Measurements from ENCODE around the gene INTS14. TPM values are rescaled to one million over a fixed set of nuclear protein-coding genes. Genes with fewer than 3 reads are reported as not detected.
A peak's percentile ranks its signal among the peaks of the same experiment; 100 is the strongest.
"Not testable (repeated sequence)": the region's sequence is repeated elsewhere in the genome, so short reads cannot be mapped to it uniquely, and the experiment has no call there.

INTS14 gene
- total and polyA plus RNA-seq, 2 experiments from 2014 or later, result 28.6 to 45.7 TPM

GRCh38 chr15:65551183-65551582 is 59.7 kb downstream of the INTS14 start:
- H3K4me2 ChIP-seq, result peak overlapping the region; percentile 14
- peaks cover 87% of the 10 kb centered on the region for H3K79me2 ChIP-seq
- 82% methylated on average over 2 of the region's 2 CpGs for WGBS (ENCODE audit: low lambda C conversion rate, missing lambda C conversion rate)

GRCh38 chr15:65550681-65551098 is 60.2 kb downstream of the INTS14 start:
- Histone ChIP-seq H3K27ac (peak overlapping the region; percentile 41), H3K36me3 (replicated peaks; ENCODE audit: insufficient read depth, low read depth) (no peaks in the 10 kb centered on the region), H3K79me2 (peaks cover 90% of the 10 kb centered on the region), H2AFZ (no peak overlapping the region), H3K9me3 (ENCODE audit: low read depth) (no peaks in the 10 kb centered on the region), H3K4me3 (no peak overlapping the region), H4K20me1 (ENCODE audit: insufficient read depth, poor library complexity, severe bottlenecking) (peaks cover 39% of the 10 kb centered on the region), H3K9me2 (replicated peaks; ENCODE audit: insufficient read depth) (no peaks in the 10 kb centered on the region), H3K4me1 (ENCODE audit: insufficient read depth) (no peaks in the 10 kb centered on the region), H3K4me2 (peak overlapping the region; percentile 14), H3K27me3 (no peaks in the 10 kb centered on the region)
- 65% methylated on average over 3 of the region's 3 CpGs for WGBS (ENCODE audit: low lambda C conversion rate, missing lambda C conversion rate)
- peak; percentile 23 for DNase-seq (ENCODE audit: low spot score)
- TF ChIP-seq EZH2phosphoT487 (IDR thresholded peaks at IDR 0.05; ENCODE audit: low read depth, severe bottlenecking, unreplicated experiment) (no peak), EZH2 (IDR thresholded peaks at IDR 0.05; ENCODE audit: borderline replicate concordance) (no peak), CTCF (IDR thresholded peaks at IDR 0.05; ENCODE audit: poor library complexity) (no peak)

More at GRCh38 chr15:65551183-65551582, 59.7 kb downstream of the INTS14 start:
- DNase-seq (ENCODE audit: low spot score), result no peak
- H3K4me3 ChIP-seq, result no peak overlapping the region
- TF ChIP-seq EZH2phosphoT487 (IDR thresholded peaks at IDR 0.05; ENCODE audit: low read depth, severe bottlenecking, unreplicated experiment) (no peak), CTCF (IDR thresholded peaks at IDR 0.05; ENCODE audit: poor library complexity) (no peak), EZH2 (IDR thresholded peaks at IDR 0.05; ENCODE audit: borderline replicate concordance) (no peak)
- H3K9me3 ChIP-seq (ENCODE audit: low read depth), result no peaks in the 10 kb centered on the region
- no peaks in the 10 kb centered on the region for H3K36me3 ChIP-seq (replicated peaks; ENCODE audit: insufficient read depth, low read depth)
- peaks cover 35% of the 10 kb centered on the region for H4K20me1 ChIP-seq (ENCODE audit: insufficient read depth, poor library complexity, severe bottlenecking)
- no peaks in the 10 kb centered on the region for H3K4me1 ChIP-seq (ENCODE audit: insufficient read depth)
- no peaks in the 10 kb centered on the region for H3K27me3 ChIP-seq
- no peak overlapping the region for H2AFZ ChIP-seq
- no peaks in the 10 kb centered on the region for H3K9me2 ChIP-seq (replicated peaks; ENCODE audit: insufficient read depth)
- H3K27ac ChIP-seq, result peak overlapping the region; percentile 41

GRCh38 chr15:65549288-65549687 is 61.6 kb downstream of the INTS14 start:
- H3K9me3 ChIP-seq (ENCODE audit: low read depth); H3K4me2 ChIP-seq; H3K4me1 ChIP-seq (ENCODE audit: insufficient read depth); H3K9me2 ChIP-seq (replicated peaks; ENCODE audit: insufficient read depth); H3K36me3 ChIP-seq (replicated peaks; ENCODE audit: insufficient read depth, low read depth); DNase-seq (ENCODE audit: low spot score); H3K27ac ChIP-seq; H2AFZ ChIP-seq; H3K27me3 ChIP-seq; H3K4me3 ChIP-seq: not testable (repeated sequence)
- 99% methylated on average over 8 of the region's 9 CpGs for WGBS (ENCODE audit: low lambda C conversion rate, missing lambda C conversion rate)
- Histone ChIP-seq H3K79me2 (peaks cover 93% of the 10 kb centered on the region), H4K20me1 (ENCODE audit: insufficient read depth, poor library complexity, severe bottlenecking) (peaks cover 47% of the 10 kb centered on the region)

GRCh38 chr15:65547841-65548240 is 63.1 kb downstream of the INTS14 start:
- H3K9me3 ChIP-seq (ENCODE audit: low read depth), result no peaks in the 10 kb centered on the region
- H3K27me3 ChIP-seq, result no peaks in the 10 kb centered on the region
- H3K4me1 ChIP-seq (ENCODE audit: insufficient read depth), result no peaks in the 10 kb centered on the region
- H3K4me3 ChIP-seq, result no peak overlapping the region
- peaks cover 93% of the 10 kb centered on the region for H3K79me2 ChIP-seq
- no peak overlapping the region for H3K4me2 ChIP-seq
- no peak for DNase-seq (ENCODE audit: low spot score)
- H3K36me3 ChIP-seq (replicated peaks; ENCODE audit: insufficient read depth, low read depth), result no peaks in the 10 kb centered on the region
- no peak for TF ChIP-seq CTCF (IDR thresholded peaks at IDR 0.05; ENCODE audit: poor library complexity)
- TF ChIP-seq EZH2 (IDR thresholded peaks at IDR 0.05; ENCODE audit: borderline replicate concordance), result no peak
- TF ChIP-seq EZH2phosphoT487 (IDR thresholded peaks at IDR 0.05; ENCODE audit: low read depth, severe bottlenecking, unreplicated experiment), result no peak
- H3K9me2 ChIP-seq (replicated peaks; ENCODE audit: insufficient read depth), result no peaks in the 10 kb centered on the region
- H4K20me1 ChIP-seq (ENCODE audit: insufficient read depth, poor library complexity, severe bottlenecking), result peaks cover 50% of the 10 kb centered on the region
- no peak overlapping the region for H3K27ac ChIP-seq
- no peak overlapping the region for H2AFZ ChIP-seq

All from hepatocyte (in vitro differentiated cells).